OCI-LY7 (cell line): ENCODE measurements around the gene HMGB4. TPM values are rescaled to one million over a fixed set of nuclear protein-coding genes. Genes with fewer than 3 reads are reported as not detected.

ENCODE experiments used
- BruUV-seq: library from RNA; stranded (reverse); fragments of 400-500 nt; replicated peaks from 2 replicates; lab custom pipeline; 2021; lab: Mats Ljungman, UMichigan
- CTCF ChIA-PET: fragments of 300-600 bp; sonication (Branson Sonifier 250); formaldehyde crosslinking; loops from one replicate; lab custom pipeline; 2022; ENCODE audit warnings: antibody characterized with exemption; ENCODE audit not compliant: unreplicated experiment; lab: Charles Lee
- POLR2A ChIA-PET: fragments of 300-600 bp; sonication (Branson Sonifier 250); formaldehyde crosslinking; loops from one replicate; lab custom pipeline; 2022; ENCODE audit warnings: antibody characterized with exemption; lab: Charles Lee
- DNase-seq: peaks from one replicate; pipeline ENCODE4 v3.0.0-alpha.2; 2015; ENCODE audit warnings: low spot score
- H2AFZ ChIP-seq: fragments of 200-600 bp; sonication (generic), shearing (Covaris generic); 2 replicates; pipeline ENCODE4 v1.6.1; 2014; ENCODE audit warnings: mild to moderate bottlenecking, antibody characterized with exemption, low read length, moderate library complexity
- H3K27ac ChIP-seq: fragments of 200-600 bp; sonication (generic); 2 replicates; pipeline ENCODE4 v1.5.1; 2014; ENCODE audit warnings: mixed run types, low read depth, mild to moderate bottlenecking, moderate library complexity, low read length, inconsistent platforms; ENCODE audit not compliant: poor library complexity, severe bottlenecking
- H3K36me3 ChIP-seq: fragments of 200-600 bp; sonication (generic); 2 replicates; pipeline ENCODE4 v1.6.1; 2014; ENCODE audit warnings: mild to moderate bottlenecking, antibody characterized with exemption, low read length, moderate library complexity, mixed read lengths; ENCODE audit not compliant: insufficient read depth
- H3K4me1 ChIP-seq: fragments of 200-600 bp; sonication (generic); 2 replicates; pipeline ENCODE4 v1.5.1; 2014; ENCODE audit warnings: mild to moderate bottlenecking, low read length; ENCODE audit not compliant: insufficient read depth, poor library complexity, severe bottlenecking
- H3K4me2 ChIP-seq: fragments of 200-600 bp; sonication (generic); 2 replicates; pipeline ENCODE4 v1.6.1; 2014; ENCODE audit warnings: mild to moderate bottlenecking, low read length
- H3K4me3 ChIP-seq: fragments of 200-600 bp; sonication (generic); 2 replicates; pipeline ENCODE4 v1.5.1; 2014; ENCODE audit warnings: mild to moderate bottlenecking, low read depth, low read length; ENCODE audit not compliant: poor library complexity, severe bottlenecking
- H3K79me2 ChIP-seq: fragments of 200-600 bp; sonication (generic); 2 replicates; pipeline ENCODE4 v1.6.1; 2016; ENCODE audit warnings: low read depth, mild to moderate bottlenecking, low read length, moderate library complexity, mixed read lengths; ENCODE audit not compliant: insufficient read depth
- H3K9me2 ChIP-seq: fragments of 200-600 bp; sonication (generic); 2 replicates; pipeline ENCODE4 v1.6.1; 2016; ENCODE audit warnings: mild to moderate bottlenecking, low read length, mixed read lengths; ENCODE audit not compliant: insufficient read depth
- H3K9me3 ChIP-seq: fragments of 200-600 bp; sonication (generic); 2 replicates; pipeline ENCODE4 v1.6.1; 2014; ENCODE audit warnings: mild to moderate bottlenecking, mixed run types, low read length, mixed read lengths
- H4K20me1 ChIP-seq: fragments of 200-600 bp; sonication (generic); 2 replicates; pipeline ENCODE4 v1.6.1; 2014; ENCODE audit warnings: mild to moderate bottlenecking, antibody characterized with exemption, low read length, moderate library complexity, mixed read lengths; ENCODE audit not compliant: insufficient read depth
- EZH2phosphoT487 ChIP-seq: fragments of 200-600 bp; sonication (generic); IDR thresholded peaks from 2 replicates; pipeline ENCODE4 v1.6.1; 2018; ENCODE audit warnings: low read depth, borderline replicate concordance, mild to moderate bottlenecking, mixed run types, antibody characterized with exemption, low read length, moderate library complexity, mixed read lengths
- intact Hi-C: fragments of 100-400 bp; cut with micrococcal nuclease; formaldehyde crosslinking; loops from one replicate; pipeline ENCODE4 v1.10.0; 2022; ENCODE audit not compliant: unreplicated experiment
- total RNA-seq, 2 experiments: library from RNA; depleted of rRNA in 1 of 2; stranded (reverse); fragments of >200 nt in 1 of 2; shearing (Covaris generic) in 1 of 2; gene quantifications; 2 replicates each; pipeline ENCODE4 v1.2.3, GENCODE V29; 2014 to 2022
- TF ChIP-seq, protein P1 (sequence below): fragments of 200-600 bp; sonication (generic); conservative IDR thresholded peaks from 2 replicates; pipeline ENCODE4 v1.5.1; 2014; ENCODE audit warnings: mild to moderate bottlenecking, antibody characterized with exemption, low read length, moderate library complexity, mixed read lengths

The HMGB4 gene
- total RNA-seq, 2 experiments from 2014 or later, result not detected

DNA sequence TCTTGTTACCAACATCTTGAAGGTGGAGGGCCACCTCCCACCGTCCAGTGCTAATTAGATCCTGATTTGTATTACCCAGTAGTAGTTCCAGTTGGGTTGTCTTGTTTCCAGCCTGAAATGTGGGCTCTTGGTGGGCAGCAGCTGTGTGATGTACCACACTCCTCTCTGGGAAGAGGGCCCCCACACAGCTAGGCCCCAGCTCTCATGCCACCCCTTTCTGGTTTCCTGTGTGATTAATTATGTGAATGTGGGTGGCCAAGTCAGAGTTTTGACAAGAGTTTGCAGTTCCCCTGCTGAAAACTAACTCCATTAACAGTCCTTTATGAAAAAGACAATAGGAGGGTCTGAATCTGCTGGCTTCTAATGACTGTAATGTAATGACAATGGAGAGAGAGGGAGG lies 3.8 kb downstream of the HMGB4 start:
- no peaks in the 10 kb centered on the region for H3K36me3 ChIP-seq
- H3K4me1 ChIP-seq, result no peaks in the 10 kb centered on the region
- H3K79me2 ChIP-seq, result no peaks in the 10 kb centered on the region
- CTCF ChIA-PET, result no interaction called here
- H3K4me2 ChIP-seq, result no peak overlapping the region
- H4K20me1 ChIP-seq, result no peaks in the 10 kb centered on the region
- no peak for DNase-seq
- POLR2A ChIA-PET, result no interaction called here
- TF ChIP-seq EZH2phosphoT487, result no peak
- TF ChIP-seq, protein P1, sequence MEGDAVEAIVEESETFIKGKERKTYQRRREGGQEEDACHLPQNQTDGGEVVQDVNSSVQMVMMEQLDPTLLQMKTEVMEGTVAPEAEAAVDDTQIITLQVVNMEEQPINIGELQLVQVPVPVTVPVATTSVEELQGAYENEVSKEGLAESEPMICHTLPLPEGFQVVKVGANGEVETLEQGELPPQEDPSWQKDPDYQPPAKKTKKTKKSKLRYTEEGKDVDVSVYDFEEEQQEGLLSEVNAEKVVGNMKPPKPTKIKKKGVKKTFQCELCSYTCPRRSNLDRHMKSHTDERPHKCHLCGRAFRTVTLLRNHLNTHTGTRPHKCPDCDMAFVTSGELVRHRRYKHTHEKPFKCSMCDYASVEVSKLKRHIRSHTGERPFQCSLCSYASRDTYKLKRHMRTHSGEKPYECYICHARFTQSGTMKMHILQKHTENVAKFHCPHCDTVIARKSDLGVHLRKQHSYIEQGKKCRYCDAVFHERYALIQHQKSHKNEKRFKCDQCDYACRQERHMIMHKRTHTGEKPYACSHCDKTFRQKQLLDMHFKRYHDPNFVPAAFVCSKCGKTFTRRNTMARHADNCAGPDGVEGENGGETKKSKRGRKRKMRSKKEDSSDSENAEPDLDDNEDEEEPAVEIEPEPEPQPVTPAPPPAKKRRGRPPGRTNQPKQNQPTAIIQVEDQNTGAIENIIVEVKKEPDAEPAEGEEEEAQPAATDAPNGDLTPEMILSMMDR, result no peak
- intact Hi-C loops, result no loop called here
- no peak overlapping the region for H2AFZ ChIP-seq
- no peaks in the 10 kb centered on the region for H3K9me2 ChIP-seq
- H3K4me3 ChIP-seq, result no peak overlapping the region
- no TSS peak for BruUV-seq
- H3K9me3 ChIP-seq, result no peaks in the 10 kb centered on the region
- H3K27ac ChIP-seq, result no peak overlapping the region

DNA sequence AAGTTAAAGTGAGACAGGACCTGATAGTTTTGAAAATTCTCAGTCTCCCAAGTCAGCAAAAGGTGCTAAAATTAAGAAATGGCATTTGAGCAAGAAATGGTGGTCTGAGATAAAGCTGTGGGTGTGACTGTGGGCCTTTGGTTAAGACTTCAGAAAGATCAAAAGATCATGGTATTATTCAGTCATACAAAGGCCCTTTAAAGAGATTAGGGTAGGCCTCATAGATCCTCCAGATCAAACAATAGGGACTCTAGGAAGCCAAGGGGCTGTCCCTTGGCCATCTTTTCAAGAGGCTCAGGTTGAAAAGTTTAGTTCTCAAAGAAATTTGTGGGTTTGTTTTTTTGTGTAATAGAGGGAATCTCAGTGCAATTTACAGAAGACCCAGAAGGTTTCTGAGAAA lies 8.4 kb downstream of the HMGB4 start:
- Histone ChIP-seq H3K79me2 (no peaks in the 10 kb centered on the region), H3K9me3 (no peaks in the 10 kb centered on the region), H3K36me3 (no peaks in the 10 kb centered on the region), H3K9me2 (no peaks in the 10 kb centered on the region), H3K27ac (no peak overlapping the region), H3K4me3 (no peak overlapping the region), H3K4me1 (no peaks in the 10 kb centered on the region), H3K4me2 (no peak overlapping the region), H4K20me1 (no peaks in the 10 kb centered on the region), H2AFZ (no peak overlapping the region)
- intact Hi-C loops, result no loop called here
- no peak for DNase-seq
- ChIA-PET POLR2A (no interaction called here), CTCF (no interaction called here)
- no TSS peak for BruUV-seq
- TF ChIP-seq, protein P1, result no peak
- no peak for TF ChIP-seq EZH2phosphoT487

- Histone ChIP-seq H3K4me3 (no peak overlapping the region), H3K79me2 (no peaks in the 10 kb centered on the region), H3K27ac (no peak overlapping the region), H3K9me3 (no peaks in the 10 kb centered on the region), H3K9me2 (no peaks in the 10 kb centered on the region), H4K20me1 (no peaks in the 10 kb centered on the region), H3K4me2 (no peak overlapping the region), H3K4me1 (no peaks in the 10 kb centered on the region), H2AFZ (no peak overlapping the region), H3K36me3 (no peaks in the 10 kb centered on the region)
- CTCF ChIA-PET, result no interaction called here
- DNase-seq, result no peak
- POLR2A ChIA-PET, result no interaction called here
- intact Hi-C loops, result no loop called here
- TF ChIP-seq EZH2phosphoT487, result no peak
- TF ChIP-seq, protein P1, result no peak
- BruUV-seq, result no TSS peak
Observed at GRCh38 chr1:33872683-33873082, 8.8 kb downstream of the HMGB4 start.
